ENCODE data around the gene CLPTM1L. TPM values are rescaled to one million over a fixed set of nuclear protein-coding genes. Genes with fewer than 3 reads are reported as not detected.

The CLPTM1L gene
- total RNA-seq, 2 experiments from 2014 or later, result 47.2 to 47.4 TPM

- Mint-ChIP-seq H3K4me1 (ENCODE audit: low read depth) (peaks cover 4% of the 10 kb centered on the region), H3K27me3 (no peaks in the 10 kb centered on the region), H3K9me3 (no peaks in the 10 kb centered on the region), H3K36me3 (ENCODE audit: low read depth) (peaks cover 85% of the 10 kb centered on the region), H3K4me3 (no peak overlapping the region), H3K27ac (no peak overlapping the region)
- no peaks in the 10 kb centered on the region for H3K27me3 ChIP-seq (ENCODE audit: control insufficient read depth in 1 of 2, insufficient read depth in 2 of 2, low read length in 2 of 2)
- no peak for ATAC-seq (ENCODE audit: poor library complexity)
- H3K27ac ChIP-seq (ENCODE audit: low read depth in 1 of 2, low read length in 2 of 2), result no peak overlapping the region
- peaks cover 2% of the 10 kb centered on the region for H3K4me1 ChIP-seq (ENCODE audit: insufficient read depth, low read length)
- peaks cover 81% of the 10 kb centered on the region for H3K36me3 ChIP-seq (ENCODE audit: insufficient read depth, low read length)
- POLR2A ChIA-PET, result interaction anchor here (1.3 kb wide), 1 partner anchor 10 kb away, joined by 3 read pairs; no protein-coding TSS in a partner anchor
- CTCF ChIA-PET, result interaction anchor here (0.6 kb wide), 1 partner anchor 216 kb away, joined by 3 read pairs; no protein-coding TSS in a partner anchor
- intact Hi-C loops (cut with DNase I, micrococcal nuclease), result no loop called here
- H3K4me3 ChIP-seq (ENCODE audit: low read length), result no peak overlapping the region
- no peaks in the 10 kb centered on the region for H3K9me3 ChIP-seq (ENCODE audit: control insufficient read depth in 1 of 2, insufficient read depth in 1 of 2, low read length in 2 of 2)
- peak in 2 of 14 experiments; percentile 6 to 24 for DNase-seq
- no peak for TF ChIP-seq CTCF (IDR thresholded peaks at IDR 0.05)
Observed at GRCh38 chr5:1322036-1322900, 22.6 kb downstream of the CLPTM1L start.

DNA sequence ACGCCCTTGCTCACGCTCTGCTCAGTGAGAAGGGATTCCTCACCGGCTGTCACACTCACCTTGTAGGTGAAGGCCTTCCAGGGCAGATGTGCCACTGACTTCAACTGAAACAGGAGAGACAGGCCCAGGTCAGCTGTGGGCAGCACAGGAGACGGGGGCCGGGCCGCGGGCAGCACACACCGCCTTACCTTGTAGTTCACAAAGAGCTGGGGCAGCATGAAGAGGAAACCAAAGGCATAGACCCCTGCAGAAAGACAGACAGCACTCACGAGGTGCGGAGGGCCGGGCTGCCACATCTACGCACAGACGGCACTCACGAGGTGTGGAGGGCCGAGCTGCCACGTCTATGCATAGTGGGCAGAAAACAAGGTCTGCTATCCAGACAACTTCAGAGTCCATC, 23.3 kb downstream of the CLPTM1L start:
- no peak overlapping the region for H3K27ac ChIP-seq (ENCODE audit: low read depth in 1 of 2, low read length in 2 of 2)
- ChIA-PET CTCF (interaction anchor here (0.6 kb wide), 1 partner anchor 216 kb away, joined by 3 read pairs; no protein-coding TSS in a partner anchor), POLR2A (no interaction called here)
- Mint-ChIP-seq H3K27ac (no peak overlapping the region), H3K4me3 (no peak overlapping the region), H3K9me3 (no peaks in the 10 kb centered on the region), H3K36me3 (ENCODE audit: low read depth) (peaks cover 85% of the 10 kb centered on the region), H3K27me3 (no peaks in the 10 kb centered on the region), H3K4me1 (ENCODE audit: low read depth) (peaks cover 11% of the 10 kb centered on the region)
- ATAC-seq (ENCODE audit: poor library complexity) (no peak), DNase-seq (peak in 2 of 14 experiments; percentile 5 to 27)
- H3K4me1 ChIP-seq (ENCODE audit: insufficient read depth, low read length), result peaks cover 9% of the 10 kb centered on the region
- H3K27me3 ChIP-seq (ENCODE audit: control insufficient read depth in 1 of 2, insufficient read depth in 2 of 2, low read length in 2 of 2), result no peaks in the 10 kb centered on the region
- intact Hi-C loops (cut with DNase I, micrococcal nuclease), result no loop called here
- TF ChIP-seq CTCF (IDR thresholded peaks at IDR 0.05), result no peak
- H3K36me3 ChIP-seq (ENCODE audit: insufficient read depth, low read length), result peaks cover 79% of the 10 kb centered on the region
- H3K9me3 ChIP-seq (ENCODE audit: control insufficient read depth in 1 of 2, insufficient read depth in 1 of 2, low read length in 2 of 2), result no peaks in the 10 kb centered on the region
- H3K4me3 ChIP-seq (ENCODE audit: low read length), result no peak overlapping the region

- H3K9me3 Mint-ChIP-seq, result no peaks in the 10 kb centered on the region
- no peak for TF ChIP-seq CTCF (IDR thresholded peaks at IDR 0.05)
- no peak overlapping the region for H3K4me3 Mint-ChIP-seq
- DNase-seq (peak in 1 of 14 experiments; percentile 21), ATAC-seq (ENCODE audit: poor library complexity) (no peak)
- Histone ChIP-seq H3K4me1 (ENCODE audit: insufficient read depth, low read length) (peaks cover 18% of the 10 kb centered on the region), H3K27ac (ENCODE audit: low read depth in 1 of 2, low read length in 2 of 2) (no peak overlapping the region), H3K9me3 (ENCODE audit: control insufficient read depth in 1 of 2, insufficient read depth in 1 of 2, low read length in 2 of 2) (no peaks in the 10 kb centered on the region), H3K27me3 (ENCODE audit: control insufficient read depth in 1 of 2, insufficient read depth in 2 of 2, low read length in 2 of 2) (no peaks in the 10 kb centered on the region), H3K36me3 (ENCODE audit: insufficient read depth, low read length) (peaks cover 74% of the 10 kb centered on the region), H3K4me3 (ENCODE audit: low read length) (no peak overlapping the region)
- peaks cover 85% of the 10 kb centered on the region for H3K36me3 Mint-ChIP-seq (ENCODE audit: low read depth)
- H3K27ac Mint-ChIP-seq, result no peak overlapping the region
- POLR2A ChIA-PET, result no interaction called here
- peaks cover 20% of the 10 kb centered on the region for H3K4me1 Mint-ChIP-seq (ENCODE audit: low read depth)
- CTCF ChIA-PET, result no interaction called here
- no peaks in the 10 kb centered on the region for H3K27me3 Mint-ChIP-seq
- intact Hi-C loops (cut with DNase I, micrococcal nuclease), result no loop called here
Observed at GRCh38 chr5:1320436-1321344, 24.2 kb downstream of the CLPTM1L start.
